HCT116 (cell line): ENCODE measurements around the gene SLC24A3. TPM values are rescaled to one million over a fixed set of nuclear protein-coding genes. Genes with fewer than 3 reads are reported as not detected.

Experiments
- ATAC-seq: fragments of 200-7000 bp; cut with Tn5 transposase; 2 replicates; pipeline ENCODE4 v1.9.1; 2020; ENCODE audit warnings: mild to moderate bottlenecking, moderate library complexity
- BruUV-seq: library from RNA; stranded (reverse); fragments of 400-500 nt; replicated peaks from 2 replicates; lab custom pipeline; 2021; lab: Mats Ljungman, UMichigan
- CTCF ChIA-PET: fragments of 300-600 bp; sonication (Branson Sonifier 250); formaldehyde crosslinking; loops from one replicate; lab custom pipeline; 2021; ENCODE audit warnings: antibody characterized with exemption; lab: Charles Lee
- POLR2A ChIA-PET: fragments of 300-600, 350-600 bp; sonication (Branson Sonifier 250); formaldehyde crosslinking; loops from one replicate; lab custom pipeline; 2021; ENCODE audit warnings: antibody characterized with exemption; lab: Charles Lee
- RAD21 ChIA-PET, 2 experiments: fragments of 300-600 bp; sonication (Branson Sonifier 250); formaldehyde crosslinking; loops; one replicate each; lab custom pipeline; 2023; ENCODE audit warnings: low total read pairs in 2 of 2; ENCODE audit not compliant: uncharacterized antibody in 2 of 2, unreplicated experiment in 2 of 2, low non-redundant PET in 1 of 2; lab: Charles Lee
- DNase-seq: peaks from one replicate; pipeline ENCODE4 v3.0.0-alpha.2; 2010; ENCODE audit warnings: low read depth, low spot score
- H2AFZ ChIP-seq: fragments of 200-600 bp; shearing (Covaris generic), sonication (generic); 2 replicates; pipeline ENCODE4 v1.6.1; 2017; ENCODE audit warnings: low read depth, mixed run types, mixed read lengths, antibody characterized with exemption, low read length; ENCODE audit not compliant: poor library complexity, severe bottlenecking
- H3K27ac ChIP-seq: 2 replicates; pipeline ENCODE4 v1.5.1; 2012; ENCODE audit warnings: low read depth, low read length
- H3K27me3 ChIP-seq: fragments of 200-600 bp; sonication (generic); 2 replicates; pipeline ENCODE4 v1.6.1; 2016; ENCODE audit warnings: mixed run types, low read length, mixed read lengths; ENCODE audit not compliant: insufficient read depth
- H3K36me3 ChIP-seq, 2 experiments: fragments of 200-500 bp in 1 of 2; fragments of 200-600 bp in 1 of 2; sonication (Bioruptor generic) in 1 of 2; sonication (generic) in 1 of 2; 2 replicates each; pipeline versions ENCODE4 v1.5.1 to v1.6.1; 2014 to 2016; ENCODE audit warnings: low read length in 2 of 2, inconsistent platforms in 1 of 2, mixed read lengths in 1 of 2, mixed run types in 1 of 2; ENCODE audit not compliant: insufficient read depth in 2 of 2, control insufficient read depth in 1 of 2
- H3K4me1 ChIP-seq, 2 experiments: fragments of 200-600 bp in 1 of 2; sonication (generic) in 1 of 2; 2 replicates each; pipeline versions ENCODE4 v1.5.1 to v1.6.1; 2012 to 2017; ENCODE audit warnings: low read length in 2 of 2, inconsistent platforms in 1 of 2, mild to moderate bottlenecking in 1 of 2, mixed read lengths in 1 of 2, mixed run types in 1 of 2, moderate library complexity in 1 of 2; ENCODE audit not compliant: insufficient read depth in 2 of 2, control insufficient read depth in 1 of 2
- H3K4me2 ChIP-seq: fragments of 200-600 bp; sonication (generic); 2 replicates; pipeline ENCODE4 v1.6.1; 2017; ENCODE audit warnings: mixed run types, low read length, mixed read lengths
- H3K4me3 ChIP-seq, 2 experiments: fragments of 200-600 bp in 1 of 2; sonication (generic) in 1 of 2; replicated peaks in 1 of 2; 2 replicates each; pipeline ENCODE4 v1.5.1; 2011 to 2016; ENCODE audit warnings: low read length in 2 of 2, control low read depth in 1 of 2, low read depth in 1 of 2, mild to moderate bottlenecking in 1 of 2, mixed read lengths in 1 of 2, mixed run types in 1 of 2
- H3K79me2 ChIP-seq: fragments of 200-600 bp; sonication (generic); 2 replicates; pipeline ENCODE4 v1.6.1; 2017; ENCODE audit warnings: mild to moderate bottlenecking, mixed run types, low read length, moderate library complexity, mixed read lengths; ENCODE audit not compliant: insufficient read depth
- H3K9ac ChIP-seq: fragments of 200-600 bp; sonication (generic); 2 replicates; pipeline ENCODE4 v1.6.1; 2016; ENCODE audit warnings: low read length, mixed read lengths
- H3K9me2 ChIP-seq: fragments of 200-600 bp; sonication (generic), shearing (Covaris generic); 2 replicates; pipeline ENCODE4 v1.6.1; 2017; ENCODE audit warnings: mixed run types, mild to moderate bottlenecking, moderate library complexity; ENCODE audit not compliant: insufficient read depth
- H3K9me3 ChIP-seq, 2 experiments: fragments of 200-500 bp in 1 of 2; fragments of 200-600 bp in 1 of 2; sonication (Bioruptor generic) in 1 of 2; sonication (generic) in 1 of 2; 2 replicates each; pipeline ENCODE4 v1.6.1; 2014 to 2017; ENCODE audit warnings: low read length in 2 of 2, mixed read lengths in 2 of 2, inconsistent platforms in 1 of 2, low read depth in 1 of 2, mild to moderate bottlenecking in 1 of 2, mixed run types in 1 of 2, moderate library complexity in 1 of 2; ENCODE audit not compliant: control insufficient read depth in 1 of 2, insufficient read depth in 1 of 2
- H4K20me1 ChIP-seq: fragments of 200-600 bp; sonication (generic), shearing (Covaris generic); 2 replicates; pipeline ENCODE4 v1.6.1; 2017; ENCODE audit warnings: mixed run types, mild to moderate bottlenecking, moderate library complexity; ENCODE audit not compliant: insufficient read depth
- EGR1 ChIP-seq: IDR thresholded peaks from 2 replicates; pipeline ENCODE4 v1.6.1; 2012; ENCODE audit warnings: low read depth
- EZH2 ChIP-seq: fragments of 200-600 bp; sonication (generic); IDR thresholded peaks from 2 replicates; pipeline ENCODE4 v1.6.1; 2017; ENCODE audit warnings: antibody characterized with exemption, mixed run types
- FOSL1 ChIP-seq: IDR thresholded peaks from 2 replicates; pipeline ENCODE4 v1.6.1; 2012; ENCODE audit warnings: low read depth
- JUND ChIP-seq: IDR thresholded peaks from 2 replicates; pipeline ENCODE4 v1.6.1; 2012
- SP1 ChIP-seq: IDR thresholded peaks from 2 replicates; pipeline ENCODE4 v1.6.1; 2012; ENCODE audit warnings: low read depth
- ZFX ChIP-seq: fragments of 450-650 bp; IDR thresholded peaks from 2 replicates; pipeline ENCODE4 v1.6.1; 2017
- intact Hi-C: fragments of 100-400 bp; cut with micrococcal nuclease; formaldehyde crosslinking; loops from 2 replicates; pipeline ENCODE4 v1.10.0; 2022
- total RNA-seq: library from RNA; stranded (reverse); gene quantifications from one replicate; pipeline ENCODE4 v1.2.1, GENCODE V29; 2021; ENCODE audit not compliant: unreplicated experiment
- TF ChIP-seq, protein P1 (sequence below): IDR thresholded peaks from 2 replicates; pipeline ENCODE4 v1.6.1; 2012; ENCODE audit warnings: low read depth
- TF ChIP-seq, protein P2 (sequence below), 3 experiments: fragments of 200-600 bp in 1 of 3; sonication (generic) in 1 of 3; IDR thresholded peaks in 2 of 3; conservative IDR thresholded peaks in 1 of 3; 2 replicates each; pipeline ENCODE4 v1.5.1; 2012 to 2017; ENCODE audit warnings: low read depth in 2 of 3, low read length in 2 of 3, antibody characterized with exemption in 1 of 3, borderline replicate concordance in 1 of 3, control low read depth in 1 of 3, mild to moderate bottlenecking in 1 of 3, mixed read lengths in 1 of 3, mixed run types in 1 of 3, moderate library complexity in 1 of 3; ENCODE audit not compliant: insufficient read depth in 1 of 3
- TF ChIP-seq, protein P3 (sequence below): IDR thresholded peaks from 2 replicates; pipeline ENCODE4 v1.6.1; 2012

Gene SLC24A3
- total RNA-seq, 1 experiment from 2014 or later: not detected

DNA sequence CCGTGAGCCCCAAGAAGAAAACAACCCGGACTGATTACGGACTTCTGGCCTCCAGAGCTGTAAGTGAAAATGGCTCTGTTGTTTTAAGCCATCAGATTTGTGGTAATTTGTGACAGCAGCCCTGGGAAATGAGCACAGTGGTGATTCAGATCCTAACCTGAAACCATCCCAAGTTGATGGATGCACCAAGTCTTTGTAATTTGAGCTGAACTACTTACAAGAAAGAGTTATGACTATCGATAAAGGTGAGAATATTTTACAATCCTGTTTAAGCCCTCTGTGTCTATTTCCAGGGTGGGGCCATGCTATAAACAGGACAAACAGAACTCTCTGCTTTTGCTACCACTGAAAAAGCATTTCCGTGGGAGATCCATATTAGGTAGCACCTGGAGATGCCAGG lies 526.5 kb downstream of the SLC24A3 start (continued):
- no peak for TF ChIP-seq EZH2

DNA sequence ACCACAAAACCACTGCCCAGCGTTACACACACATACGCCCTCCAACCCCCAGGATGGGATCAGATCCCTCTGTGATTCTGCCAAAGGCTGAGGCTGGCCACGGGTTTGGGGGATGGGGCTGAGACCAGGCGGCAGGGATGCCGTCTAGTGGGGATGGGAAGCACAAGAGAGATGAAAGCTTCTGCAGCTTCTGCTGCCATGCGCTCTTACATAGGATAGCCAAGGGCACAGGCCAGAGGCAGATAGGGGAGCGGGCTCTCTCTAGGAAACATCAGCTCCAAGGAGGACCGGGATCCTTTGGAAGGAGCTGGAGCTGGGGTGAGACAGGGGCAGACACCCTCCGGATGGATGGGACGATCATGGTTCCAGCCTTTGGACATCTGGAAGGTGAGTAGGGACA lies 526.9 kb downstream of the SLC24A3 start:
- TF ChIP-seq EGR1: no peak
- TF ChIP-seq, protein P1, sequence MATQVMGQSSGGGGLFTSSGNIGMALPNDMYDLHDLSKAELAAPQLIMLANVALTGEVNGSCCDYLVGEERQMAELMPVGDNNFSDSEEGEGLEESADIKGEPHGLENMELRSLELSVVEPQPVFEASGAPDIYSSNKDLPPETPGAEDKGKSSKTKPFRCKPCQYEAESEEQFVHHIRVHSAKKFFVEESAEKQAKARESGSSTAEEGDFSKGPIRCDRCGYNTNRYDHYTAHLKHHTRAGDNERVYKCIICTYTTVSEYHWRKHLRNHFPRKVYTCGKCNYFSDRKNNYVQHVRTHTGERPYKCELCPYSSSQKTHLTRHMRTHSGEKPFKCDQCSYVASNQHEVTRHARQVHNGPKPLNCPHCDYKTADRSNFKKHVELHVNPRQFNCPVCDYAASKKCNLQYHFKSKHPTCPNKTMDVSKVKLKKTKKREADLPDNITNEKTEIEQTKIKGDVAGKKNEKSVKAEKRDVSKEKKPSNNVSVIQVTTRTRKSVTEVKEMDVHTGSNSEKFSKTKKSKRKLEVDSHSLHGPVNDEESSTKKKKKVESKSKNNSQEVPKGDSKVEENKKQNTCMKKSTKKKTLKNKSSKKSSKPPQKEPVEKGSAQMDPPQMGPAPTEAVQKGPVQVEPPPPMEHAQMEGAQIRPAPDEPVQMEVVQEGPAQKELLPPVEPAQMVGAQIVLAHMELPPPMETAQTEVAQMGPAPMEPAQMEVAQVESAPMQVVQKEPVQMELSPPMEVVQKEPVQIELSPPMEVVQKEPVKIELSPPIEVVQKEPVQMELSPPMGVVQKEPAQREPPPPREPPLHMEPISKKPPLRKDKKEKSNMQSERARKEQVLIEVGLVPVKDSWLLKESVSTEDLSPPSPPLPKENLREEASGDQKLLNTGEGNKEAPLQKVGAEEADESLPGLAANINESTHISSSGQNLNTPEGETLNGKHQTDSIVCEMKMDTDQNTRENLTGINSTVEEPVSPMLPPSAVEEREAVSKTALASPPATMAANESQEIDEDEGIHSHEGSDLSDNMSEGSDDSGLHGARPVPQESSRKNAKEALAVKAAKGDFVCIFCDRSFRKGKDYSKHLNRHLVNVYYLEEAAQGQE: no peak
- TF ChIP-seq, all 23 proteins: peak for 0
- CTCF ChIA-PET: no interaction called here

DNA sequence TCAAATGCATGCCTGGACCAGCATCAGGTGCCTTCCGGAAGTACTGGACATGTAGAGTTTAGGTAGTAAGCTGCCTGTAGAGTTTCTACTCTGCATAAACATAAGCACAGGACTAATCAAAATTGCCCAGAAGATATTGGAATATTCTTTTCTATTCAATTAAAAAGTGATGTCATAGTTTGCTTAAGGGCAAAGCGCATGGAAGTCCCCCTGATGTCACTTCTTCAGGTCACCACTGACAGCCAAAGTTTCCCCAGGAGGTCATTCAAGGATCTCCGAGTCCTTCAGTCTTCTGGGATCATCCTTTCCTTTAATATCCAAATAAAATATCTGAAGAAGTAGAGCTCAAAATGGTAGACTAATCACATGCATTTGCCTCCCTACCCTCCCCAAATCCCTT lies 528.1 kb downstream of the SLC24A3 start:
- Histone ChIP-seq H3K4me3 (no peak overlapping the region), H3K9ac (no peak overlapping the region), H3K9me2 (no peaks in the 10 kb centered on the region), H3K4me2 (no peak overlapping the region), H3K27ac (no peak overlapping the region), H3K27me3 (no peaks in the 10 kb centered on the region; the same call in 1 of the 2 replicates), H4K20me1 (no peaks in the 10 kb centered on the region), H2AFZ (no peak overlapping the region), H3K79me2 (no peaks in the 10 kb centered on the region), H3K9me3 (no peaks in the 10 kb centered on the region), H3K4me1 (peaks cover 4 to 26% of the 10 kb centered on the region in 2 experiments; a peak in 3 of 4 replicates), H3K36me3 (no peaks in the 10 kb centered on the region)
- intact Hi-C loops: no loop called here
- CTCF ChIA-PET: no interaction called here
- RAD21 ChIA-PET: no interaction called here
- ATAC-seq: no peak
- POLR2A ChIA-PET: no interaction called here
- no TSS peak for BruUV-seq
- no peak for DNase-seq
- TF ChIP-seq SP1: no peak
- TF ChIP-seq ZFX: no peak
- no peak for TF ChIP-seq JUND
- TF ChIP-seq, protein P1: no peak
- TF ChIP-seq, protein P2, sequence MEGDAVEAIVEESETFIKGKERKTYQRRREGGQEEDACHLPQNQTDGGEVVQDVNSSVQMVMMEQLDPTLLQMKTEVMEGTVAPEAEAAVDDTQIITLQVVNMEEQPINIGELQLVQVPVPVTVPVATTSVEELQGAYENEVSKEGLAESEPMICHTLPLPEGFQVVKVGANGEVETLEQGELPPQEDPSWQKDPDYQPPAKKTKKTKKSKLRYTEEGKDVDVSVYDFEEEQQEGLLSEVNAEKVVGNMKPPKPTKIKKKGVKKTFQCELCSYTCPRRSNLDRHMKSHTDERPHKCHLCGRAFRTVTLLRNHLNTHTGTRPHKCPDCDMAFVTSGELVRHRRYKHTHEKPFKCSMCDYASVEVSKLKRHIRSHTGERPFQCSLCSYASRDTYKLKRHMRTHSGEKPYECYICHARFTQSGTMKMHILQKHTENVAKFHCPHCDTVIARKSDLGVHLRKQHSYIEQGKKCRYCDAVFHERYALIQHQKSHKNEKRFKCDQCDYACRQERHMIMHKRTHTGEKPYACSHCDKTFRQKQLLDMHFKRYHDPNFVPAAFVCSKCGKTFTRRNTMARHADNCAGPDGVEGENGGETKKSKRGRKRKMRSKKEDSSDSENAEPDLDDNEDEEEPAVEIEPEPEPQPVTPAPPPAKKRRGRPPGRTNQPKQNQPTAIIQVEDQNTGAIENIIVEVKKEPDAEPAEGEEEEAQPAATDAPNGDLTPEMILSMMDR (IDR thresholded peaks at IDR 0.05 in 2 of 3, conservative IDR thresholded peaks at IDR 0.05 in 1 of 3; ENCODE audit: borderline replicate concordance in 1 of 3, insufficient read depth in 1 of 3, low read depth in 2 of 3, low read length in 2 of 3): no peak
- TF ChIP-seq, protein P3, sequence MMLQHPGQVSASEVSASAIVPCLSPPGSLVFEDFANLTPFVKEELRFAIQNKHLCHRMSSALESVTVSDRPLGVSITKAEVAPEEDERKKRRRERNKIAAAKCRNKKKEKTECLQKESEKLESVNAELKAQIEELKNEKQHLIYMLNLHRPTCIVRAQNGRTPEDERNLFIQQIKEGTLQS: no peak
- TF ChIP-seq FOSL1: no peak

More for the DNA sequence above, 526.9 kb downstream of the SLC24A3 start:
- Histone ChIP-seq H3K9me3 (no peaks in the 10 kb centered on the region), H3K27me3 (no peaks in the 10 kb centered on the region; the same call in 1 of the 2 replicates), H3K9ac (no peak overlapping the region), H4K20me1 (no peaks in the 10 kb centered on the region), H3K27ac (no peak overlapping the region), H3K79me2 (no peaks in the 10 kb centered on the region), H3K9me2 (no peaks in the 10 kb centered on the region), H3K36me3 (no peaks in the 10 kb centered on the region), H3K4me3 (no peak overlapping the region), H2AFZ (no peak overlapping the region), H3K4me1 (peaks cover 4 to 34% of the 10 kb centered on the region in 2 experiments; a peak in 3 of 4 replicates), H3K4me2 (0 out of 2 replicates have a peak overlapping the region, but pooled peaks have one; percentile 5)
- ATAC-seq (no peak), DNase-seq (no peak)
- intact Hi-C loops: no loop called here
- ChIA-PET POLR2A (no interaction called here), RAD21 (no interaction called here)
- BruUV-seq: no TSS peak
